NCI-H524 treated with DMSO at 0.1 percent for 48 hours (cell line): Measurements from ENCODE around the gene RRH.

ENCODE experiments used
- DNase-seq: peaks from one replicate; lab custom pipeline; 2025; lab: John Stamatoyannopoulos, UW

Gene RRH

DNA sequence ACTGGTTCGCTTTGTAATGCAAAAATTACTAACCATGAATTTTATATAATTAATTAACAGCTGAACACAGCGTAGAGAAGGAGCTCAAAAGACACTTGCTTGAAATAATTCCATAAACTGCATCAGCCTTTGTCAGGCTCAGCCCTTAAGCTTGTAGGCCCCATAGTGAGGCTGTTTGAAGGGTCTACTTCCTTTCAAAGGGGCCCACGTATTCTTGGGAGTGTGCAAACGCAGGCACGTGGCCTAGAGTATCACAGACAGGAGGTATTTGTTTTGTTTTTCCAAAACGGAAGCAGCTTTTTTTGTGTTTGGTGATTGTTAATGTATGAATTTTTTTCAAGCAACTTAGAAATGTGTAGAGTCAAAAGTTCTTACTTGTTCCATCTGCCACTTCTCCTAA, 59.3 kb downstream of the RRH start:
- DNase-seq: no peak

DNA sequence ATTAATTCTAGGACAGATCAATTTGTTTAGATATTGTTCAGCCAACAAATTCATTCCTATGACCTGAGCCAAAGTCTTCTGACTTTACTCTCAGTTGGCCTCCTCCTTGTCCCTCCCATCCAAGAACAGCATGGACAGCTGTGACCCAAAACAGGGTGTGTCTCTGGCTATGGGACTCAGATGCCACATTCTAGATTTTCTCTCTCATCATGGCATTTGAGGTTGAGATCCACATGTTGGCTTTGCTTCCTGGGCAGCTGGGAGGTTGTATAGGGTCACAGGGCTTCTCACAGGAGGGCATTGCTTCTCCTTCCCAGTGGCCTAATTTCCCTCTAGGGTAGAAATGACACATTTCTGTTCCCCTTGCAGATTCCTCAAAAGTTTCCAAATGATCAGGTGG, 62.3 kb downstream of the RRH start:
- no peak for DNase-seq
